SK-N-MC (cell line): ENCODE measurements around the gene ATXN10.

Experiments
- EZH2 ChIP-seq: fragments of 200-600 bp; sonication (generic); IDR thresholded peaks from one replicate; pipeline ENCODE4 v1.6.1; 2017; ENCODE audit warnings: antibody characterized with exemption
- FOXP2 ChIP-seq: optimal IDR thresholded peaks from 2 replicates; pipeline ENCODE3; 2011; ENCODE audit warnings: mild to moderate bottlenecking, moderate library complexity; ENCODE audit not compliant: insufficient read depth; ENCODE audit errors: extremely low read length, control extremely low read depth
- POLR2AphosphoS5 ChIP-seq: IDR thresholded peaks from 2 replicates; pipeline ENCODE4 v1.6.1; 2012; ENCODE audit warnings: mild to moderate bottlenecking, low read depth, low read length, borderline replicate concordance

GRCh38 chr22:45852826-45853225 is 181.2 kb downstream of the ATXN10 start:
- TF ChIP-seq EZH2 (no peak), POLR2AphosphoS5 (no peak), FOXP2 (no peak)
